Esophagus squamous epithelium (tissue), 5 donors: ENCODE measurements around the gene STARD13. TPM values are rescaled to one million over a fixed set of nuclear protein-coding genes. Genes with fewer than 3 reads are reported as not detected.
A peak's percentile ranks its signal among the peaks of the same experiment; 100 is the strongest.

Source experiments
- DNase-seq: peaks from one replicate; lab custom pipeline; 2025; lab: John Stamatoyannopoulos, UW
- H3K27ac ChIP-seq, 4 donors: fragments of 200-600 bp; sonication (generic); one replicate each; pipeline ENCODE4 v1.5.1; 2016 to 2019; ENCODE audit warnings: mild to moderate bottlenecking in 1 of 4
- H3K27me3 ChIP-seq, 4 donors: fragments of 200-600 bp; sonication (generic); 1 replicate in 3 of 4; 2 replicates in 1 of 4; pipeline versions ENCODE4 v1.5.1 to v1.6.0; 2017 to 2021; ENCODE audit warnings: antibody characterized with exemption in 1 of 4
- H3K36me3 ChIP-seq, 3 donors: fragments of 200-600 bp; sonication (generic); one replicate each; pipeline ENCODE4 v1.5.1; 2016 to 2019
- H3K4me1 ChIP-seq, 3 donors: fragments of 200-600 bp; sonication (generic); one replicate each; pipeline ENCODE4 v1.5.1; 2017 to 2019
- H3K4me3 ChIP-seq, 4 donors: fragments of 200-600 bp; sonication (generic); 1 replicate in 3 of 4; 2 replicates in 1 of 4; pipeline ENCODE4 v1.5.1; 2016 to 2019; ENCODE audit warnings: mild to moderate bottlenecking in 2 of 4, moderate library complexity in 1 of 4
- H3K9me3 ChIP-seq, 3 donors: fragments of 200-600 bp; sonication (generic); one replicate each; pipeline ENCODE4 v1.5.1; 2016 to 2019
- POLR2A ChIP-seq, 4 donors: fragments of 450-650 bp; IDR thresholded peaks; one replicate each; pipeline ENCODE4 v1.6.1; 2017; ENCODE audit warnings: antibody characterized with exemption in 4 of 4, mild to moderate bottlenecking in 4 of 4, moderate library complexity in 3 of 4
- WGBS, 2 donors: methylation state at CpG; one replicate each; pipeline ENCODE4 v1.1.5; 2018; 5-methylcytosine and 5-hydroxymethylcytosine counted together
- intact Hi-C: fragments of 100-400 bp; cut with DNase I; formaldehyde crosslinking; loops from one replicate; pipeline ENCODE4 v1.15.0; 2022
- total RNA-seq, 4 donors: library from RNA; depleted of rRNA; stranded (reverse); fragments of >200 nt; gene quantifications; one replicate each; pipeline ENCODE4 v1.1.0, GENCODE V29; 2016
- TF ChIP-seq, protein P1 (sequence below), 6 experiments: fragments of 450-650 bp in 4 of 6; fragments of 200-600 bp in 2 of 6; sonication (generic) in 2 of 6; IDR thresholded peaks; one replicate each; pipeline ENCODE4 v1.5.1; 2016 to 2019; ENCODE audit warnings: antibody characterized with exemption in 6 of 6, mild to moderate bottlenecking in 4 of 6, moderate library complexity in 4 of 6
- donor health status: DM: yes; HTN: yes; CAD: no.

STARD13 gene
- total RNA-seq, 4 donors from 2014 or later: 1.3 to 18.7 (median 4.4) TPM

- intact Hi-C loops: no loop called here
- DNase-seq: no peak
- Histone ChIP-seq H3K9me3 (no peaks in the 10 kb centered on the region), H3K27me3 (no peaks in the 10 kb centered on the region), H3K4me3 (no peak overlapping the region), H3K27ac (no peak overlapping the region), H3K4me1 (peaks cover 0 to 14% (median 0%) of the 10 kb centered on the region in 3 donors), H3K36me3 (peaks cover 0 to 12% (median 0%) of the 10 kb centered on the region in 3 donors)
- WGBS, 2 donors: 88 to 91% methylated on average over 7 of the region's 7 CpGs
- TF ChIP-seq, protein P1, sequence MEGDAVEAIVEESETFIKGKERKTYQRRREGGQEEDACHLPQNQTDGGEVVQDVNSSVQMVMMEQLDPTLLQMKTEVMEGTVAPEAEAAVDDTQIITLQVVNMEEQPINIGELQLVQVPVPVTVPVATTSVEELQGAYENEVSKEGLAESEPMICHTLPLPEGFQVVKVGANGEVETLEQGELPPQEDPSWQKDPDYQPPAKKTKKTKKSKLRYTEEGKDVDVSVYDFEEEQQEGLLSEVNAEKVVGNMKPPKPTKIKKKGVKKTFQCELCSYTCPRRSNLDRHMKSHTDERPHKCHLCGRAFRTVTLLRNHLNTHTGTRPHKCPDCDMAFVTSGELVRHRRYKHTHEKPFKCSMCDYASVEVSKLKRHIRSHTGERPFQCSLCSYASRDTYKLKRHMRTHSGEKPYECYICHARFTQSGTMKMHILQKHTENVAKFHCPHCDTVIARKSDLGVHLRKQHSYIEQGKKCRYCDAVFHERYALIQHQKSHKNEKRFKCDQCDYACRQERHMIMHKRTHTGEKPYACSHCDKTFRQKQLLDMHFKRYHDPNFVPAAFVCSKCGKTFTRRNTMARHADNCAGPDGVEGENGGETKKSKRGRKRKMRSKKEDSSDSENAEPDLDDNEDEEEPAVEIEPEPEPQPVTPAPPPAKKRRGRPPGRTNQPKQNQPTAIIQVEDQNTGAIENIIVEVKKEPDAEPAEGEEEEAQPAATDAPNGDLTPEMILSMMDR (IDR thresholded peaks at IDR 0.05): no peak
- TF ChIP-seq POLR2A (IDR thresholded peaks at IDR 0.05): no peak
These were observed 141.2 kb downstream of the STARD13 start for GRCh38 chr13:33144358-33144784.

DNA sequence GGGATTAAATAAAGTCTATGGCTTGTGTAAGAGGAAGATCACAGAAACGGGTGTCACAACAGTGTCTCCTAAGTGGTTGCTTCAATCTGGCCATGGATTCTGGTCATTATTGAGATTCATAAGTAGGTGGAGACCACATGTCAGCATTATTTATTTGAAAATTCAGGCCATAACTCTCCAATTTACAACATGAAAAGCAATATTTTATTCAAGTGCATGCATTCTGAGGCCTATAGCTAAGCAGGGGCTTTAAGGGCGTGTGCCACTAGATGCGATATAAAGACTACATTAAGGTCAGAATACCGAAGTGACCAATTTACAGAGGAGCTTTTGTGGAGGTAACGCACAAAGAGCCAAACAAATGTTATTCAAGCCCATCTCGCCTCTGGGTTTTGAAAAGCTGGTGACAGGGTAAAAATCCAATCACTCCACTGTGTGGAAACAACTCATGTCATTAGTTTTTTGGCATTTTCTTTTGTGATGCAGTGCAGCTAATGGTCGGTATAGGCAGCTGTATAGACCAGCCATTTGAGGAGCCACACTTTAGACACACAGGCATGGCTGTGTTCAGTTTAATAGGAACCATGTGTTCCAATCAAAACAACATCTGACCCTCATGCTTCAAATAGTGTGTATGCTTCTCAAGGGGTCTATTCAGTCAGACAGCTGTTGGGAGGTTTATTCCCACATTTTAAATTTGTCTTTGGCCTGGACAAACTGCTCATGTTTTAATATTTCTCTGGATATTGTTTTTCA, 145.6 kb downstream of the STARD13 start:
- peaks cover 0 to 23% (median 0%) of the 10 kb centered on the region in 3 donors for H3K4me1 ChIP-seq
- H3K4me3 ChIP-seq: no peak overlapping the region
- H3K27me3 ChIP-seq: no peaks in the 10 kb centered on the region
- peak overlapping the region in 1 of 4 donors; percentile 27 for H3K27ac ChIP-seq
- intact Hi-C loops: no loop called here
- TF ChIP-seq POLR2A (IDR thresholded peaks at IDR 0.05): no peak
- TF ChIP-seq, protein P1 (IDR thresholded peaks at IDR 0.05): no peak
- WGBS, 2 donors: 80 to 87% methylated on average over 7 of the region's 7 CpGs
- peaks cover 0 to 17% (median 0%) of the 10 kb centered on the region in 3 donors for H3K36me3 ChIP-seq
- DNase-seq: no peak
- H3K9me3 ChIP-seq: no peaks in the 10 kb centered on the region

GRCh38 chr13:33139184-33139583, 146.4 kb downstream of the STARD13 start:
- peak overlapping the region in 2 of 4 donors; percentile 18 to 27 for H3K27ac ChIP-seq
- peaks cover 0 to 17% (median 0%) of the 10 kb centered on the region in 3 donors for H3K36me3 ChIP-seq
- DNase-seq: no peak
- no peaks in the 10 kb centered on the region for H3K27me3 ChIP-seq
- no peaks in the 10 kb centered on the region for H3K9me3 ChIP-seq
- intact Hi-C loops: no loop called here
- no peak overlapping the region for H3K4me3 ChIP-seq
- H3K4me1 ChIP-seq: peaks cover 0 to 23% (median 0%) of the 10 kb centered on the region in 3 donors
- TF ChIP-seq POLR2A (IDR thresholded peaks at IDR 0.05): no peak
- TF ChIP-seq, protein P1 (IDR thresholded peaks at IDR 0.05): no peak
- 86% methylated on average over 1 of the region's 1 CpG; no CpG with 5 or more reads in 1 of the 2 donors for WGBS, 2 donors

DNA sequence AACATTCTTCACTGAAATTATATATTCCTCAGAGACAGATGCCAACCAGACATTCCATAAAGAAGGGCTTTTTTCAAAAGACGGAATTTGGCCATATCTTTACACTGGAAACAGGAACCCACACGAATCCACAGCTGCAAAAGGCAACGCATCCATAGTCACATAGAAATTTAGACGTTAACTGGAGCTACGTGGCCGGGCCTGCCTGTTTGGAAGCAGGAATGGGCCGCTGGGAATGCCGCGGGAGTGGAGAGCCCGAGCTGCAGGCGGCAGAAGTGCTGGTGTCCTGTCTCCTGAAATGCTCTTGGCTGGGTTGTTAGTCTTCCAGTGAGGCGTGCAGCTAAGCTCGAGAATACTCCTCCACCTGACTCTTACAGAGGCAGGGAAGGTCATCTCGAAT, 147.1 kb downstream of the STARD13 start:
- H3K27me3 ChIP-seq: no peaks in the 10 kb centered on the region
- no peak for DNase-seq
- 80 to 85% methylated on average over 10 to 14 of the region's 14 CpGs for WGBS, 2 donors
- TF ChIP-seq, protein P1 (IDR thresholded peaks at IDR 0.05): no peak
- no peak for TF ChIP-seq POLR2A (IDR thresholded peaks at IDR 0.05)
- no peak overlapping the region for H3K27ac ChIP-seq
- intact Hi-C loops: no loop called here
- peaks cover 0 to 23% (median 0%) of the 10 kb centered on the region in 3 donors for H3K4me1 ChIP-seq
- H3K9me3 ChIP-seq: no peaks in the 10 kb centered on the region
- H3K36me3 ChIP-seq: peaks cover 0 to 17% (median 0%) of the 10 kb centered on the region in 3 donors
- H3K4me3 ChIP-seq: no peak overlapping the region

DNA sequence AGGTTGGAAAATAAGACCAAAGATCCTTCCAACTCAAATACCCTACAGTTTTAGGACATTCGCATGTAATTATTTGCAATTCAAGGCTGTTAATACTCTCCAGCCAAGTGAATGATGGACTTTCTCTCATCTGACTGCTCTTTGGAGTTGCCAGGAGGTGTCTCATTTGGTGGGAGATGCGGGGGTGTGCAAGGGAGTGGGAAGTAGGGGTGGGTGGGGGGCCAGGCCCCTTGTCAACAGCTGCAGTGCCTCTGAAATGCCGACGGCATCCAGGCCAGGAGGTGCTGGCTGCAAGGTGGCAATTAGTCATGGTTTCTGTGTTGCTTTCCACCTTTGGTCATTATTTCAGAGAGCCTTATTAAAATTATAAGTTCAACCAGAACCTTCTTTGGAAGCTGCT, 147.8 kb downstream of the STARD13 start:
- Histone ChIP-seq H3K4me3 (no peak overlapping the region), H3K4me1 (peaks cover 0 to 30% (median 0%) of the 10 kb centered on the region in 3 donors), H3K27ac (peak overlapping the region in 1 of 4 donors; percentile 11), H3K36me3 (peaks cover 0 to 17% (median 0%) of the 10 kb centered on the region in 3 donors), H3K9me3 (no peaks in the 10 kb centered on the region), H3K27me3 (no peaks in the 10 kb centered on the region)
- 73 to 83% methylated on average over 1 of the region's 4 CpGs for WGBS, 2 donors
- no peak for TF ChIP-seq POLR2A (IDR thresholded peaks at IDR 0.05)
- TF ChIP-seq, protein P1 (IDR thresholded peaks at IDR 0.05): no peak
- DNase-seq: no peak
- intact Hi-C loops: no loop called here
